Heart left ventricle (tissue), 16 donors: ENCODE data around the gene NELL1. TPM values are rescaled to one million over a fixed set of nuclear protein-coding genes. Genes with fewer than 3 reads are reported as not detected.

Experiments
- ATAC-seq, 4 donors: fragments of 200-7000 bp; cut with Tn5 transposase; one replicate each; pipeline ENCODE4 v1.9.1; 2020 to 2022; ENCODE audit warnings: moderate library complexity in 4 of 4, mild to moderate bottlenecking in 3 of 4, moderate number of reproducible peaks in 1 of 4
- DNase-seq, 5 donors: peaks; one replicate each; pipeline ENCODE4 v3.0.0-alpha.2; 2020
- H3K27ac ChIP-seq, 12 donors: fragments of 200-600 bp; sonication (generic) in 4 of 12; one replicate each; pipeline versions ENCODE4 v1.5.0 to v1.8.0; 2016 to 2022; ENCODE audit warnings: mild to moderate bottlenecking in 2 of 12
- H3K27me3 ChIP-seq, 9 donors: fragments of 200-600 bp; sonication (generic) in 2 of 9; one replicate each; pipeline versions ENCODE4 v1.5.1 to v1.8.0; 2016 to 2022; ENCODE audit warnings: mild to moderate bottlenecking in 3 of 9
- H3K36me3 ChIP-seq, 9 donors: fragments of 200-600 bp; sonication (generic) in 2 of 9; one replicate each; pipeline versions ENCODE4 v1.5.0 to v1.8.0; 2018 to 2022; ENCODE audit warnings: mild to moderate bottlenecking in 2 of 9
- H3K4me1 ChIP-seq, 12 donors: fragments of 200-600 bp; sonication (generic) in 4 of 12; one replicate each; pipeline versions ENCODE4 v1.5.0 to v1.8.0; 2016 to 2022; ENCODE audit warnings: mild to moderate bottlenecking in 3 of 12
- H3K4me3 ChIP-seq, 12 donors: fragments of 200-600 bp; sonication (generic) in 4 of 12; one replicate each; pipeline versions ENCODE4 v1.5.0 to v1.8.0; 2017 to 2022; ENCODE audit warnings: mild to moderate bottlenecking in 9 of 12, moderate library complexity in 4 of 12
- H3K9me3 ChIP-seq, 12 donors: fragments of 200-600 bp; sonication (generic) in 4 of 12; one replicate each; pipeline versions ENCODE4 v1.5.0 to v1.8.0; 2016 to 2022; ENCODE audit warnings: mild to moderate bottlenecking in 1 of 12
- CTCF ChIP-seq, 12 donors: fragments of 200-600 bp; sonication (generic) in 4 of 12; IDR thresholded peaks; one replicate each; pipeline versions ENCODE4 v1.5.0 to v1.8.0; 2018 to 2022; ENCODE audit warnings: antibody characterized with exemption in 12 of 12, mild to moderate bottlenecking in 5 of 12
- POLR2A ChIP-seq, 2 donors: fragments of 450-650 bp; IDR thresholded peaks; one replicate each; pipeline ENCODE4 v1.6.1; 2017; ENCODE audit warnings: antibody characterized with exemption in 2 of 2, mild to moderate bottlenecking in 2 of 2, moderate library complexity in 2 of 2
- WGBS, 4 donors: extraction: QIAGEN DNeasy Blood & Tissue Kit in 2 of 4; methylation state at CpG; one replicate each; pipeline versions ENCODE4 v1.1.5 to v1.1.7; 2013 to 2018; 5-methylcytosine and 5-hydroxymethylcytosine counted together
- intact Hi-C, 10 donors: fragments of 100-400 bp; cut with DNase I; formaldehyde crosslinking; loops; one replicate each; pipeline versions ENCODE4 v1.11.1 to v1.14.2; 2022
- polyA plus RNA-seq, 2 donors: library from polyadenylated mRNA; stranded (reverse); fragments of 200-250 nt; gene quantifications; one replicate each; pipeline ENCODE4 v1.2.3, GENCODE V29; 2013
- total RNA-seq, 9 donors: library from RNA; depleted of rRNA in 2 of 9; stranded (reverse); fragments of >200 nt in 2 of 9; fragmentation: NEBNext Ultra II Directional in 3 of 9; extraction: Animal tissue kit (Norgen Biotek cat#: 25700) in 3 of 9; gene quantifications; one replicate each; pipeline versions ENCODE4 v1.1.0 to v1.2.4, GENCODE V29; 2016 to 2023
- donor health status: ischemic (EF 13 %, LVEDD 7.1; RV severe dilation, severe dysfunction).
- donor health status: healthy with polysubstance abuse.
- donor health status: DM: no; HTN: yes; CAD: no.
- donor health status: DM: no; HTN: no; CAD: no.
- donor health status: ischemic (EF 25% LVEDD 6.9; RV normal size, moderate dysfunction).
- donor health status: ischemic (EF 25% LVEDD 5.7; RV mildly dilated, moderate dysfunction).
- donor health status: healthy.
- donor health status: DM: yes; HTN: yes; CAD: no.
- donor health status: ischemic (EF 35%, LVEDD 5.7; RV mildly dilated, moderate dysfunction).
- donor health status: nonischemic (EF 11% LVEDD 7.7; RV severe dilation, severe dysfunction).
- donor health status: DM: yes; HTN: yes; CAD: no.
- donor health status: PGD.
- donor health status: ischemic (EF 29% LVEDD 5.4; RV normal size, mild dysfunction).
- donor health status: nonischemic (EF 23%, LVEDD 6.1; RV moderate dilation, normal function).

NELL1 gene
- total and polyA plus RNA-seq, 11 donors = 1.6 TPM; not detected in 10

DNA sequence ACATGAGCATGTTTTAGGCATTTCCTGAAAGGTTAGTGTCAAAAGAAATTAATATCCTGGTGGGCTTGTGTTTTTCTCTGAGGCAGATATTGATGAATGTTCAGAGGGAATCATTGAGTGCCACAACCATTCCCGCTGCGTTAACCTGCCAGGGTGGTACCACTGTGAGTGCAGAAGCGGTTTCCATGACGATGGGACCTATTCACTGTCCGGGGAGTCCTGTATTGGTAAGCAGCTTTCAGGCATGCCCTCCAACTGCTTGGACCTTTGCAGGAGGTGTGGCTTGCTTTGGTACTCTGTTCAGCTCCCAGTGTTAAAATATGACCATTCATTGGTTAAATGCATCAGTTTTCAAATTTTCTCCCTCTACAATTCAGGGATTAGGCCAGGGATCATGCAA lies 864.9 kb downstream of the NELL1 start:
- Histone ChIP-seq H3K27ac (no peak overlapping the region), H3K27me3 (peaks cover 0 to under 1% (median 0%) of the 10 kb centered on the region in 9 donors), H3K4me1 (no peaks in the 10 kb centered on the region), H3K4me3 (no peak overlapping the region), H3K36me3 (no peaks in the 10 kb centered on the region), H3K9me3 (no peaks in the 10 kb centered on the region)
- no peak for DNase-seq
- TF ChIP-seq POLR2A (IDR thresholded peaks at IDR 0.05) (no peak), CTCF (IDR thresholded peaks at IDR 0.05) (no peak)
- intact Hi-C loops = no loop called here
- WGBS, 4 donors = 70 to 81% (median 73%) methylated on average over 5 of the region's 5 CpGs
- no peak for ATAC-seq

DNA sequence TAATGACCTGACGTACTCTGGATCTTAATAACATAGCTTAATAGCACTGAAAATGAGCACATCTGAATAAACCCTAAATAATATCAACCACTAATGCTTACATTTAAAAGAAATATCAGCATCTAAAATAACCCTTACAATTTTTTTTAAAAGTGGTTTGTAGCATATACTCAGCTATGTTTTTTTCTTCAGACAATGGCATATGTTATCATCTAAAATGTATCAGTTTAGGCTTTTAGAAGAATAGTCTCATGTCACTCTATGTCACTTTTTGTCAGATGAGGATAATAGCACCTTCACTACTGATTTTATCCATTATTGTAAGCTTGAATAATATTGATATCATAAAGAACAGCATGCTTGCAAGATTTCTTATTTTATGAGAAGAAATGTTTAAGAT lies 868.6 kb downstream of the NELL1 start:
- Histone ChIP-seq H3K4me3 (no peak overlapping the region), H3K9me3 (no peaks in the 10 kb centered on the region), H3K27me3 (peaks cover 0 to 5% (median 0%) of the 10 kb centered on the region in 9 donors), H3K4me1 (no peaks in the 10 kb centered on the region), H3K27ac (no peak overlapping the region), H3K36me3 (no peaks in the 10 kb centered on the region)
- intact Hi-C loops = no loop called here
- WGBS, 4 donors = 35 to 76% (median 71%) methylated on average over 1 of the region's 1 CpG
- TF ChIP-seq POLR2A (IDR thresholded peaks at IDR 0.05) = no peak
- DNase-seq (no peak), ATAC-seq (no peak)

DNA sequence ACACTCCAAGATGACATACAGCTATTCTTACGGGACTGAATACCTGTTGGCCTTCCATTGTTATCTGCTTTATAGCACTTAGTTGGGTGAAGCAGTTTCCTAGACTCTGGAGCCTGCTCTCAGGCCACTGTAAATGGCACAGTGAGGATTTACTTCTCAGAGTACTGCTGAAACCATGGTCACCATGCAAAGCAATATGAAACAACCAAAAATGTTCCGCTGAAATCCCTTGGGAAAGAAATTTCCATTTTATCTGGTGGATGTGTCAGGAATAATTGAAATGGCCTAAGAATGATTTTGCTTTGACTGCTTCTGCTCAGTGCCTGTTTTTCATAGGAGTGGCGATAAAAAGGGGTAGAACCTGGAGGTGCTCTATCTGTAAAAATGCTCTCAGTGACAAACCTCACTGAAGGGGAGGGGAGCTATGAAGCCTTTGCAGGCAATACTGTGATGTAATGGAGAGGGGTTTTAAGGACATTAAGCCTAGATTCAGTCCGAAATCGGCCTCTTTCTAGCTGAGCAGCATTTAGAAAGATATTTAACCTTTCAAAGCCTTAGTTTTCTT lies 871.9 kb downstream of the NELL1 start:
- Histone ChIP-seq H3K27ac (no peak overlapping the region), H3K36me3 (no peaks in the 10 kb centered on the region), H3K9me3 (no peaks in the 10 kb centered on the region), H3K4me1 (no peaks in the 10 kb centered on the region), H3K27me3 (peaks cover 0 to 5% (median 0%) of the 10 kb centered on the region in 9 donors), H3K4me3 (no peak overlapping the region)
- intact Hi-C loops = no loop called here
- ATAC-seq (no peak), DNase-seq (no peak)
- WGBS, 4 donors = 73 to 82% (median 80%) methylated on average over 5 of the region's 5 CpGs
- TF ChIP-seq CTCF (IDR thresholded peaks at IDR 0.05) (no peak), POLR2A (IDR thresholded peaks at IDR 0.05) (no peak)

GRCh38 chr11:21543901-21544300 lies 874.5 kb downstream of the NELL1 start:
- no peak for DNase-seq

More at GRCh38 chr11:21543901-21544300, 874.5 kb downstream of the NELL1 start:
- Histone ChIP-seq H3K4me1 (no peaks in the 10 kb centered on the region), H3K4me3 (no peak overlapping the region), H3K27me3 (peaks cover 0 to 5% (median 0%) of the 10 kb centered on the region in 9 donors), H3K9me3 (no peaks in the 10 kb centered on the region), H3K27ac (no peak overlapping the region), H3K36me3 (no peaks in the 10 kb centered on the region)
- TF ChIP-seq CTCF (IDR thresholded peaks at IDR 0.05) (no peak), POLR2A (IDR thresholded peaks at IDR 0.05) (no peak)
- ATAC-seq = no peak
- intact Hi-C loops = no loop called here
